KOPT-K1 (cell line): ENCODE measurements around the gene CERT1.
"Not testable (repeated sequence)": the region's sequence is repeated elsewhere in the genome, so short reads cannot be mapped to it uniquely, and the experiment has no call there.

ENCODE experiments used
- H3K27ac ChIP-seq: fragments of 200-600 bp; sonication (generic); 2 replicates; pipeline ENCODE4 v1.5.1; 2016; ENCODE audit warnings: antibody characterized with exemption, mild to moderate bottlenecking, low read depth, low read length; ENCODE audit not compliant: poor library complexity, severe bottlenecking
- H3K36me3 ChIP-seq: fragments of 200-600 bp; sonication (generic); 2 replicates; pipeline ENCODE4 v1.5.1; 2017; ENCODE audit warnings: antibody characterized with exemption, mild to moderate bottlenecking, low read length, moderate library complexity; ENCODE audit not compliant: insufficient read depth
- H3K9me3 ChIP-seq: fragments of 200-600 bp; sonication (generic); 2 replicates; pipeline ENCODE4 v1.5.1; 2017; ENCODE audit warnings: antibody characterized with exemption, low read length, mild to moderate bottlenecking; ENCODE audit not compliant: insufficient read depth, poor library complexity, severe bottlenecking

Gene CERT1

GRCh38 chr5:75342836-75343235, 168.6 kb downstream of the CERT1 start:
- no peak overlapping the region for H3K27ac ChIP-seq
- H3K9me3 ChIP-seq = no peaks in the 10 kb centered on the region
- peaks cover 81% of the 10 kb centered on the region for H3K36me3 ChIP-seq

- Histone ChIP-seq H3K9me3 (no peaks in the 10 kb centered on the region), H3K36me3 (peaks cover 72% of the 10 kb centered on the region), H3K27ac (no peak overlapping the region)
Measured at GRCh38 chr5:75341934-75342333, 169.5 kb downstream of the CERT1 start.

- Histone ChIP-seq H3K9me3 (no peaks in the 10 kb centered on the region), H3K27ac (no peak overlapping the region)
Measured at GRCh38 chr5:75340714-75341478, 170.5 kb downstream of the CERT1 start.

GRCh38 chr5:75338408-75338807, 173.0 kb downstream of the CERT1 start:
- Histone ChIP-seq H3K9me3 (no peaks in the 10 kb centered on the region), H3K36me3 (peaks cover 37% of the 10 kb centered on the region), H3K27ac (peak overlapping the region; percentile 93)

More at GRCh38 chr5:75340714-75341478, 170.5 kb downstream of the CERT1 start:
- H3K36me3 ChIP-seq = peaks cover 61% of the 10 kb centered on the region

- H3K9me3 ChIP-seq = no peaks in the 10 kb centered on the region
- H3K27ac ChIP-seq = peak overlapping the region; percentile 93
- peaks cover 28% of the 10 kb centered on the region for H3K36me3 ChIP-seq
Measured at GRCh38 chr5:75337366-75338021, 173.9 kb downstream of the CERT1 start.

GRCh38 chr5:75336615-75337336, 174.7 kb downstream of the CERT1 start, which contains the start of gene HMGCR:
Gene HMGCR, plus strand, starts transcription at chr5:75337220. Its CDS starts 5,386 bp downstream, at chr5:75342606.
- H3K27ac ChIP-seq = peak within 1 kb of the TSS; percentile 93
- peaks cover 21% of the 10 kb centered on the region for H3K36me3 ChIP-seq
- H3K9me3 ChIP-seq = no peaks in the 10 kb centered on the region

GRCh38 chr5:75335952-75336614, 175.3 kb downstream of the CERT1 start:
- Histone ChIP-seq H3K27ac (peak overlapping the region; percentile 93), H3K9me3 (no peaks in the 10 kb centered on the region), H3K36me3 (peaks cover 14% of the 10 kb centered on the region)

GRCh38 chr5:75335486-75335885, 175.9 kb downstream of the CERT1 start:
- no peak overlapping the region for H3K27ac ChIP-seq
- peaks cover 10% of the 10 kb centered on the region for H3K36me3 ChIP-seq
- H3K9me3 ChIP-seq = no peaks in the 10 kb centered on the region

- not testable (repeated sequence) for H3K27ac ChIP-seq, H3K9me3 ChIP-seq, H3K36me3 ChIP-seq
Measured at GRCh38 chr5:75334413-75334812, 177.0 kb downstream of the CERT1 start.

- H3K27ac ChIP-seq, H3K36me3 ChIP-seq, H3K9me3 ChIP-seq: not testable (repeated sequence)
Measured at GRCh38 chr5:75333759-75334158, 177.7 kb downstream of the CERT1 start.

GRCh38 chr5:75331095-75332090, 180.0 kb downstream of the CERT1 start:
- no peak overlapping the region for H3K27ac ChIP-seq

GRCh38 chr5:75330404-75330803, 181.0 kb downstream of the CERT1 start:
- Histone ChIP-seq H3K36me3 (no peaks in the 10 kb centered on the region), H3K9me3 (no peaks in the 10 kb centered on the region), H3K27ac (no peak overlapping the region)

More at GRCh38 chr5:75331095-75332090, 180.0 kb downstream of the CERT1 start:
- Histone ChIP-seq H3K9me3 (no peaks in the 10 kb centered on the region), H3K36me3 (no peaks in the 10 kb centered on the region)
